Stimulated activated CD4-positive, alpha-beta T cell treated with anti-CD3 and anti-CD28 coated beads, Interleukin-12 subunit alpha, Interleukin-12 subunit beta, amount 100 ng/mL, for 4 hours (primary cell): ENCODE results near the gene IL20RB.

Experiments
- DNase-seq: peaks from one replicate; pipeline ENCODE4 v3.0.0-alpha.2; 2020

The IL20RB gene

DNA sequence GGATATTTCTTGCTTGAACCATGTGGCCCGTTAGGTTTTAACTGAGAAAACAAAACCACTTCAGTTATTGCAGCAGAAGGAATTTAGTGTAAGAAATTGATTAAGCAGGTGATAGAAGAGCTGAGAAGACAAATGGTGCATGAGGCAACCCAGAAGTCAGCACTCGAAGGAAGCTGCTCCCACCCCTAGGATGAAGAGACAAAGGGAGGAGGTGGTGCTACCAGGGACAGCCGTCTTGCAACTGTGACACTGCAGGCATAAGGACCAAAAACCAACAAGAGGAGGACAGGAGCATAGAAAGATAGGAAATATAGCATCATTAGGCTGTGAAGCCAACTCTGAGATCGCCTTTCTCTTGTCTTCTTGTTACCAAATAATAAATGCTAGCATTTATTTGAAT, 89.0 kb downstream of the IL20RB start:
- DNase-seq = no peak

DNA sequence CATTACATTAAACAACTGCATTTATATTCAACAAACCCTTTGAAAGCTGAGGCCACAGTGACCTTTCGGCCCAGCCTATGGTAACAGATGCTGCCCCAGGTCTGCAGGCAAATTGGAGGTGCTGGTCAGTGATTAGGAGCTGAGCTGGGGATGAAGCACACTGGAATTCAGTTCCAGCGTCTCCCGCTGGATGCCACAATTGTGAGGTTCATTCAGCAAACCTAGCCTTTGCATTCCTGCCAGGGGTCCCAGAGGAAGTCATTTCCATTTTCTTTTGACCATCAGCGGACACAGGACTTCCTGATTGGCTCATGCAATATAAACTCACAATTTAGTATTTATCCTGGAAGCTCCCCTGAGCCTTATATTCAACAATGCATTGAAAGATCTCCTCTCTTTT, 89.5 kb downstream of the IL20RB start:
- DNase-seq = no peak

DNA sequence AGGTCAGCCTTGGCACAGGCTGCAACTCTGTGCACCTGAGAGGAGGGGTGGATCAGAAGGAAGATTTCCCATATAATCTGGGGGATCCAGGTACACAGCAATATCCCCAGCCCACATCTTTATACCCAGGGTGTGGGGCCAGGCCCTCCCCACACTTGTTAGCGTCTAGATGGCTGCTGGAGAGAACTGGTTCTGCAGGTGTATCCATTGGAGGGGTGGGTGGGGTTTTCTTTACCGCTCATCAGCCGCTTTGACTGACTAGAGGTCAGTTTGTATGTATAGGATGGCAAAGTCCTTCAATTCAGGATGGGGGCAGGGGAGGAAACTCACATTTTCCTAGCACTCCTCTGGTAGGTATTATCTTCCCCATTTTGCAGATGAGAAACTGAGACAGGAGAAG, 92.5 kb downstream of the IL20RB start:
- DNase-seq = no peak

DNA sequence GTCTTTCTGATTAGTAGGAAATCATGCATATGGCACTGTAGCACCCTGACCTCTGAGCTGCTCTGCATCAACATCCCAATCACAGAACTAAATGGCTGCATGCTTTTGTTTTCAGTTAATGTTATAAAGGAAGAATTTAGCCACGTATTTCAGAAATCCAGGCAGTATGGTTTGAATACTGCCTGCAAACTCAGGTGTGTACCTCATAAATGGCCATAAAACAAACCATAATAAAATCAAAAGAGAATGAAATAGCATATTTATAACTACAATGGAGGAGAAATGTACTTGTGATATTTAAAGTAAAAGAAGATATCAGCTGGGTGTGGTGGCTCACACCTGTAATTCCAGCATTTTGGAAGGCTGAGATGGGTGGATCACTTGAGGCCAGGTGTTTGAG, 94.5 kb downstream of the IL20RB start:
- DNase-seq = no peak
